HepG2 (cell line): Measurements from ENCODE around the gene RBM43. TPM values are rescaled to one million over a fixed set of nuclear protein-coding genes. Genes with fewer than 3 reads are reported as not detected.

Experiments
- AGO1 ChIP-seq: fragments of 200-400 bp; formaldehyde crosslinking; IDR thresholded peaks from 2 replicates; pipeline ENCODE4 v1.6.1; 2017; ENCODE audit warnings: mild to moderate bottlenecking, low read depth, low read length, moderate library complexity; ENCODE audit not compliant: poor library complexity, severe bottlenecking
- ARNT2 ChIP-seq: sonication (generic); formaldehyde crosslinking; IDR thresholded peaks from 2 replicates; pipeline ENCODE4 v1.8.0; 2022; ENCODE audit warnings: mild to moderate bottlenecking, low read depth, missing genetic modification reagents, moderate library complexity
- BORCS8-MEF2B ChIP-seq: sonication (generic); formaldehyde crosslinking; IDR thresholded peaks from 2 replicates; pipeline ENCODE4 v1.8.0; 2022; ENCODE audit warnings: mild to moderate bottlenecking, missing genetic modification reagents
- EZH2 ChIP-seq: conservative IDR thresholded peaks from 2 replicates; pipeline ENCODE4 v1.6.1; 2012; ENCODE audit warnings: mild to moderate bottlenecking, low read depth, low read length, moderate library complexity
- FOXK1 ChIP-seq: sonication (generic); formaldehyde crosslinking; IDR thresholded peaks from 2 replicates; pipeline ENCODE4 v1.4.0; 2020; ENCODE audit warnings: low read depth, missing genetic modification reagents, borderline replicate concordance
- HOXA3 ChIP-seq: sonication (generic); formaldehyde crosslinking; IDR thresholded peaks from 2 replicates; pipeline ENCODE4 v1.5.0; 2020; ENCODE audit warnings: missing genetic modification reagents
- HOXD1 ChIP-seq: sonication (generic); formaldehyde crosslinking; IDR thresholded peaks from 2 replicates; pipeline ENCODE4 v1.5.0; 2020; ENCODE audit warnings: missing genetic modification reagents
- IKZF1 ChIP-seq: fragments of 450-650 bp; IDR thresholded peaks from 2 replicates; pipeline ENCODE4 v1.7.1; 2016
- MEIS2 ChIP-seq: sonication (generic); formaldehyde crosslinking; IDR thresholded peaks from 2 replicates; pipeline ENCODE4 v1.9.0; 2021; ENCODE audit warnings: mild to moderate bottlenecking, missing genetic modification reagents
- MXD1 ChIP-seq: sonication (generic); formaldehyde crosslinking; IDR thresholded peaks from 2 replicates; pipeline ENCODE4 v1.4.0; 2020; ENCODE audit warnings: mild to moderate bottlenecking, missing genetic modification reagents
- NCOA1 ChIP-seq: sonication (generic); formaldehyde crosslinking; IDR thresholded peaks from 2 replicates; pipeline ENCODE4 v1.9.0; 2021; ENCODE audit warnings: missing genetic modification reagents
- PREB ChIP-seq: sonication (generic); formaldehyde crosslinking; IDR thresholded peaks from 2 replicates; pipeline ENCODE4 v1.4.0; 2020; ENCODE audit warnings: missing genetic modification reagents
- SOX13 ChIP-seq, 3 experiments: fragments of 450-650 bp in 1 of 3; sonication (generic) in 1 of 3; formaldehyde crosslinking in 1 of 3; IDR thresholded peaks in 2 of 3; conservative IDR thresholded peaks in 1 of 3; 2 replicates each; pipeline versions ENCODE4 v1.5.0 to v1.6.1; 2016 to 2020; ENCODE audit warnings: antibody characterized with exemption in 1 of 3, mild to moderate bottlenecking in 1 of 3, missing compliant biosample characterization in 1 of 3, missing genetic modification reagents in 1 of 3, moderate library complexity in 1 of 3
- TBX3 ChIP-seq: fragments of 450-650 bp; IDR thresholded peaks from 2 replicates; pipeline ENCODE4 v1.6.1; 2017; ENCODE audit warnings: antibody characterized with exemption, mild to moderate bottlenecking, inconsistent platforms, borderline replicate concordance
- TMF1 ChIP-seq: sonication (generic); formaldehyde crosslinking; IDR thresholded peaks from 2 replicates; pipeline ENCODE4 v1.8.1; 2022; ENCODE audit warnings: low read depth, missing genetic modification reagents
- ZFP36L1 ChIP-seq: sonication (generic); formaldehyde crosslinking; IDR thresholded peaks from 2 replicates; pipeline ENCODE4 v1.8.0; 2022; ENCODE audit warnings: mild to moderate bottlenecking, missing genetic modification reagents, moderate library complexity
- ZFX ChIP-seq: sonication (generic); formaldehyde crosslinking; IDR thresholded peaks from 2 replicates; pipeline ENCODE4 v1.4.0; 2020; ENCODE audit warnings: mild to moderate bottlenecking, low read depth, missing genetic modification reagents, moderate library complexity
- ZNF335 ChIP-seq: sonication (generic); formaldehyde crosslinking; IDR thresholded peaks from 2 replicates; pipeline ENCODE4 v1.4.0; 2020; ENCODE audit warnings: missing genetic modification reagents
- ZNF713 ChIP-seq: sonication (generic); formaldehyde crosslinking; IDR thresholded peaks from 2 replicates; pipeline ENCODE4 v1.4.0; 2020; ENCODE audit warnings: mild to moderate bottlenecking, missing genetic modification reagents
- ZNF781 ChIP-seq: sonication (generic); formaldehyde crosslinking; IDR thresholded peaks from 2 replicates; pipeline ENCODE4 v1.5.1; 2020; ENCODE audit warnings: borderline replicate concordance, mild to moderate bottlenecking, missing genetic modification reagents; ENCODE audit errors: not compliant biosample characterization
- polyA plus RNA-seq, 8 experiments: library from polyadenylated mRNA; depleted of rRNA in 3 of 8; stranded (reverse) in 7 of 8; unstranded in 1 of 8; fragments of >200 nt; fragmentation: Illumina TruSeq in 4 of 8; extraction: Trizol in 4 of 8; gene quantifications; 2 replicates each; pipeline versions ENCODE4 v1.2.1 to v1.2.3, GENCODE V29; 2011 to 2016; ENCODE audit warnings: low read depth in 4 of 8, missing spikeins in 1 of 8, mixed read lengths in 1 of 8; ENCODE audit not compliant: insufficient read depth in 1 of 8
- total RNA-seq, 5 experiments: library from RNA; depleted of rRNA; stranded (reverse); fragments of >200 nt; fragmentation: Illumina TruSeq; extraction: Trizol; gene quantifications; 2 replicates each; pipeline ENCODE4 v1.2.3, GENCODE V29; 2016; ENCODE audit warnings: low read depth in 1 of 5
- TF ChIP-seq, protein P1 (sequence below): sonication (generic); formaldehyde crosslinking; IDR thresholded peaks from 2 replicates; pipeline ENCODE4 v1.4.0; 2020; ENCODE audit warnings: missing genetic modification reagents
- TF ChIP-seq, protein P2 (sequence below): sonication (generic); formaldehyde crosslinking; IDR thresholded peaks from 2 replicates; pipeline ENCODE4 v1.8.1; 2023; ENCODE audit warnings: missing genetic modification reagents, mild to moderate bottlenecking, borderline replicate concordance
- TF ChIP-seq, protein P3 (sequence below): sonication (generic); formaldehyde crosslinking; IDR thresholded peaks from 2 replicates; pipeline ENCODE4 v1.5.0; 2020; ENCODE audit warnings: missing genetic modification reagents, mild to moderate bottlenecking, borderline replicate concordance
- TF ChIP-seq, protein P4 (sequence below): sonication (generic); formaldehyde crosslinking; IDR thresholded peaks from 2 replicates; pipeline ENCODE4 v1.4.0; 2020; ENCODE audit warnings: mild to moderate bottlenecking, low read depth, missing genetic modification reagents

The RBM43 gene
- total and polyA plus RNA-seq, 2 of the 13 experiments (the other 11 are each of a cell fraction or from before 2014, with no cell fraction given), result 0.31 to 0.70 TPM

GRCh38 chr2:151261231-151261976 is at the start of gene RBM43 (continued):
- TF ChIP-seq, protein P1, sequence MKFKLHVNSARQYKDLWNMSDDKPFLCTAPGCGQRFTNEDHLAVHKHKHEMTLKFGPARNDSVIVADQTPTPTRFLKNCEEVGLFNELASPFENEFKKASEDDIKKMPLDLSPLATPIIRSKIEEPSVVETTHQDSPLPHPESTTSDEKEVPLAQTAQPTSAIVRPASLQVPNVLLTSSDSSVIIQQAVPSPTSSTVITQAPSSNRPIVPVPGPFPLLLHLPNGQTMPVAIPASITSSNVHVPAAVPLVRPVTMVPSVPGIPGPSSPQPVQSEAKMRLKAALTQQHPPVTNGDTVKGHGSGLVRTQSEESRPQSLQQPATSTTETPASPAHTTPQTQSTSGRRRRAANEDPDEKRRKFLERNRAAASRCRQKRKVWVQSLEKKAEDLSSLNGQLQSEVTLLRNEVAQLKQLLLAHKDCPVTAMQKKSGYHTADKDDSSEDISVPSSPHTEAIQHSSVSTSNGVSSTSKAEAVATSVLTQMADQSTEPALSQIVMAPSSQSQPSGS (CRISPR knock-in tag), result no peak; the same call in 1 of the 2 replicates
- TF ChIP-seq MXD1 (CRISPR knock-in tag), result peak; percentile 19; the same call in 1 of the 2 replicates
- TF ChIP-seq HOXD1 (CRISPR knock-in tag), result no peak
- no peak; the same call in 1 of the 2 replicates for TF ChIP-seq ZFP36L1 (CRISPR knock-in tag)
- TF ChIP-seq ARNT2 (CRISPR knock-in tag), result peak; percentile 67; the same call in 1 of the 2 replicates
- no peak for TF ChIP-seq ZNF713 (CRISPR knock-in tag)
- TF ChIP-seq EZH2, result 0 out of 2 replicates have a peak, but pooled peaks have one; percentile 44
- TF ChIP-seq BORCS8-MEF2B, result peak; percentile 91
- TF ChIP-seq, protein P2, sequence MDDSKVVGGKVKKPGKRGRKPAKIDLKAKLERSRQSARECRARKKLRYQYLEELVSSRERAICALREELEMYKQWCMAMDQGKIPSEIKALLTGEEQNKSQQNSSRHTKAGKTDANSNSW (CRISPR knock-in tag), result no peak
- no peak; the same call in 1 of the 2 replicates for TF ChIP-seq TBX3
- peak; percentile 89 for TF ChIP-seq ZFX (CRISPR knock-in tag)
- TF ChIP-seq TMF1 (CRISPR knock-in tag), result 0 out of 2 replicates have a peak, but pooled peaks have one; percentile 77
- TF ChIP-seq AGO1, result no peak
- peak; percentile 96 for TF ChIP-seq NCOA1 (CRISPR knock-in tag)
- TF ChIP-seq ZNF781 (CRISPR knock-in tag), result peak; percentile 77
- TF ChIP-seq FOXK1 (CRISPR knock-in tag), result no peak
- no peak for TF ChIP-seq IKZF1
- TF ChIP-seq HOXA3 (CRISPR knock-in tag), result no peak
- no peak for TF ChIP-seq SOX13 (IDR thresholded peaks at IDR 0.05)
- no peak for TF ChIP-seq SOX13 (CRISPR knock-in tag; conservative IDR thresholded peaks at IDR 0.05 in 1 of 2, IDR thresholded peaks at IDR 0.05 in 1 of 2)
- TF ChIP-seq ZNF335 (CRISPR knock-in tag), result no peak
- no peak; the same call in 1 of the 2 replicates for TF ChIP-seq MEIS2 (CRISPR knock-in tag)
- TF ChIP-seq, protein P3, sequence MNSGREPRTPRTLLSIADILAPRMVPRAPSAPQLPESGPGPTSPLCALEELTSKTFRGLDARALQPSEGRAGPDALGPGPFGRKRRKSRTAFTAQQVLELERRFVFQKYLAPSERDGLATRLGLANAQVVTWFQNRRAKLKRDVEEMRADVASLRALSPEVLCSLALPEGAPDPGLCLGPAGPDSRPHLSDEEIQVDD (CRISPR knock-in tag), result no peak
- TF ChIP-seq PREB, result no peak
- TF ChIP-seq, protein P4, sequence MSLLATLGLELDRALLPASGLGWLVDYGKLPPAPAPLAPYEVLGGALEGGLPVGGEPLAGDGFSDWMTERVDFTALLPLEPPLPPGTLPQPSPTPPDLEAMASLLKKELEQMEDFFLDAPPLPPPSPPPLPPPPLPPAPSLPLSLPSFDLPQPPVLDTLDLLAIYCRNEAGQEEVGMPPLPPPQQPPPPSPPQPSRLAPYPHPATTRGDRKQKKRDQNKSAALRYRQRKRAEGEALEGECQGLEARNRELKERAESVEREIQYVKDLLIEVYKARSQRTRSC, result 0 out of 2 replicates have a peak, but pooled peaks have one; percentile 57
